Colon (tissue), 2 donors: ENCODE data around the gene SGO2.
"Not testable (repeated sequence)": the region's sequence is repeated elsewhere in the genome, so short reads cannot be mapped to it uniquely, and the experiment has no call there.

Experiments used
- FAIRE-seq: peaks from 2 replicates; lab custom pipeline; 2012; peaks lifted over from hg19 to GRCh38; lab: Jason Lieb, UNC
- donor health status: control.
- donor health status: control.

Gene SGO2

DNA sequence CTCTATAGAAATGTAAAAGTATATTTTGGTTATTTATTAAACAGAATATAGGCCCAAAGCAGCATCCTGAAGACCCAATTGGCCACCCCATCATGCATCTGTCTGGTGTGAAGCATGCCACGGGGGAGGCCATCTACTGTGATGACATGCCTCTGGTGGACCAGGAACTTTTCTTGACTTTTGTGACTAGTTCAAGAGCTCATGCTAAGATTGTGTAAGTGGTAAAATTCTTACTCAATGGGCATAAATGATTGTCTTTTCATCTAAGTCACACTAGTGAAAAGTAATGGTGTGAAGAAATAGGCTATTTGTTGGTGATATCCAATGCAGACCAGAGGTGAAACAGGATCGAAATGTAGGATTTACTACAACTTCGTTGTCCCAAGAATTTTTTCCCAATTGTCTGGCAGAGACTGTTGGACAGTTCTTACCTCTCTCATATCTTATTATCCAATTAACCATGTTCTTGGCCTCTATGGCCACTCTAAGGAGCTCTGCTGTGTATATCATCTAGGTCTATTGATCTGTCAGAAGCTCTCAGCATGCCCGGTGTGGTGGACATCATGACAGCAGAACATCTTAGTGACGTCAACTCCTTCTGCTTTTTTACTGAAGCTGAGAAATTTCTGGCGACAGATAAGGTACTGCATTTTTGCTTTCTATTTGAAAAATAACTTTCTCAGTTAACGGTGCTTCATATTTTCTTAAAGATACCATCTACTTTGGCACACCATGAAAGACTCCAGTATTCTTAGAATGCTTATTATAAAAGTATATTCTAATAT, 94.8 kb downstream of the SGO2 start:
- FAIRE-seq: no peak

DNA sequence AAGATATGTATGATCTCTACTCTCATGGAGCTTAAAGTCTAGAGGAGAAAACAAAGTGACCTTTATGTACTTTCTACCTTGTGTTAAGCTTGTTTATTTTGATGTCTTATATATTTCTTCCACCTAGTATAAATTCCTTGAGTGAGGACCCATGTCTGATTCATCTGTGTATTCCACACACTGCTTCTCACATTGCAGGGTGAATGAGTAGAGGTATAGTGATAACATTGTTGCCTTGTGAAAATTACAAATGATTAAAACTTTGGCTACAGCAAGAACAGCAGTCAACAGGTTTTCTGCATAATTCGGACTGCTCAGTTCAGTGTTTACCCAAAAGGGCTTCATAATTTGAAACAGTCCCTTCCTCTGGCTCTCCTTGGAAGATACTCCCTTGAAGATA, 96.1 kb downstream of the SGO2 start:
- FAIRE-seq: no peak

DNA sequence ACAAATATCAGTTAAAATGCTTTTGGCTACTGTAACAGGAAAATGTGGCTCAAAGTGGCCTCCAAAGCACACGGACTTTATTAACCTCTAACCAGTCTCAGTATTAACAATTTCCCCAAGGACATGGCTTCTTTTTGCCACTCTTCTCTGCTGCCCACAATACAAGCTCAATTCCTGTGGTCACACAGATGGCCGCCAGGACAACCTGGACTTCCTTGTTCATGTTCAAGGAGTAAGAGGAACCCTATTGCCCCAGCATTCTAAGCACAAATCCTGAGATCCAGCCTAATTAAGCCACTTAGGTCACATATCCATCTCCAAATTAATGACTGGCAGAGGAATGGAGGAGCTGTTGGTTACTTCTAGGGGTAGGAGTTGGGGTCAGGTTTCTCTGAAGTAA, 98.0 kb downstream of the SGO2 start:
- no peak for FAIRE-seq

DNA sequence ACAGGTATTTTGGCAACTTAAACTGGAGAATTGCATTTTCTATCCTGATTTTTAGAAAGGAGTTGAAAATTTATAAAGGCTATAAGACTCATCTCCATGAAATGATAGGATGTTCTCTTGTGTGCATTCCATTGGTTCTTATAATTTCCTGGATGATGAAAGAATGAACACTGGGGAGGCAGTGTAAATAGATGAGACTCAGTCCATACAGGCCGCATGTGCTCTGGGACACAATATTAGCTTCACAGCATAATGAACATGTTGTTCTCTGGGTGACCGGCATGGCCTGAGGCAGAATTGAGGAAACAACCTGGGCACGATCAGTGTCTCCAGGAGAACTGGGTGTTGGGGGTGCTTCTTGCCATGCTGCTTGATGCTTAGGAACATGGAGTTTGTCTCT, 98.7 kb downstream of the SGO2 start:
- no peak for FAIRE-seq

GRCh38 chr2:200625282-200625681, 99.3 kb downstream of the SGO2 start:
- FAIRE-seq: no peak

DNA sequence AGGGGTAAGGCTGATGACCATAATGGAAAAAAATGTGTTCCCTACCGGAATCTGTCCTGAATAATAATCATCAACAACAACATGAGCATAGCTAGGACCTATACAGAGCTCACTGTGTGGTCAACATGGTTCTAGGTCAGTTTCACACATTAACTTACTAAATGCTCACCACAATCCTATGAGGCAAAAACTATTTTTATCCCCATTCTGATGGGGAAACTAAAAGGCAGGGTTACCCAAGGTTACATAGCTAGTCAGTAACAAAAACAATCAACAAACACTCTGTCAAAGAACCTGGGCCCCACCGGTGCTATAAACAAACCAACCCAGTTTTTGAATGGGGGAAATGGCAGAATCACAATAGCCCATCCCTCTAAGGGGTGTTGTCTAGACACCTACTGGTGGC, 100.0 kb downstream of the SGO2 start:
- FAIRE-seq: no peak

DNA sequence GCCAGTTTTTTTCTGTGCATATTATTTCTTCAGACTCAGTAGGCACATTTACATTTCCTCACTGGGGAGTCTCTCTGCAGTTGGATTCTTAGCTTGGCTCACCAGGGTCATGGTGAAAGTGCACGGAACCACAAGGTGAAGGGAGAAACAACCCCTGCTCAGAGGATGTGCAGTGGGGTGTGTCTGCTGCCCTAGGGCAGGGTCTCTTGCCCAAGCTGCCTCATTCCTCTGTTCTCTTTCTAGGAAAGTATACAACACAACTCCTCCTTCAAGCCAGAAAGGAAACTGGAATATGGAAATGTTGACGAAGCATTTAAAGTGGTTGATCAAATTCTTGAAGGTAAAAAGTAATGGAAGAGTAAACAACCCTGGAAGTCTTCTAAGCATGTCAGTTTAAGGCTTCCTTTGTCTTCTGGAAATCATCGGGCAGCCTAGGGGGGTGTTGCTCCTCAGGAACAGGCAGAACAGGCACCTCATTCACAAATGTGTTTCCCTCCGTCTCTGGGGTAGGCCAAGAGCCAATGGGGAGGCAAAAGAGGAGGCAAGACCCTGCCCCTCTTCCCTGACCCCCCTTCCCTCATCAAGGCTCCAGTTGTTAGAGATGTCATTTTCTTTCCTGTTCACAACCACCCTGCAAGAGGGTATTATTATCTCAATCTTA, 101.2 kb downstream of the SGO2 start:
- FAIRE-seq: no peak

GRCh38 chr2:200628461-200628860, 102.5 kb downstream of the SGO2 start:
- not testable (repeated sequence) for FAIRE-seq

DNA sequence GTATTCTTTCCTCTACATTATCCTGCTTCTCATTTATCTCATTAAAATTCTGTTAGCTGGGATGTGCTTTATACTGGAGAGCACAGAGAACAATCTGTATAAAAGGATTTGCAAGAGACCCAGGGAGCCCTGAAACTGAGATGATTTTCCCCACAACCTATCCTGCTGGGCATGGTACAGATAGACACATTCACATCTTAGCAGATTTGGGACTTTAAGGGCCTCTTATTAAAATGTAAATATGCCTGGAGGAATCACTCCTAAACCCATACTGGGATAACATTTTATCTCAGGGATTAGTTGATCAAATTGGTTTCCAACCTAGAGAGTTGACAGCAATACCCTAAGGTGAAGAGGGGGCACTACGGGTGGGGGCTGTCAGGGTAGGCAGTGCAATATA, 105.3 kb downstream of the SGO2 start:
- no peak for FAIRE-seq
